Peyer's patch (tissue), 4 donors: ENCODE results near the gene MED20. TPM values are rescaled to one million over a fixed set of nuclear protein-coding genes. Genes with fewer than 3 reads are reported as not detected.
A peak's percentile ranks its signal among the peaks of the same experiment; 100 is the strongest.

Experiments used
- DNase-seq, 3 donors: peaks; one replicate each; pipeline ENCODE4 v3.0.0-alpha.2; 2017 to 2019
- H3K27ac ChIP-seq, 4 donors: fragments of 200-600 bp; sonication (generic); one replicate each; pipeline ENCODE4 v1.5.1; 2016 to 2019
- H3K27me3 ChIP-seq, 2 donors: fragments of 200-600 bp; sonication (generic); one replicate each; pipeline ENCODE4 v1.5.1; 2019
- H3K36me3 ChIP-seq, 3 donors: fragments of 200-600 bp; sonication (generic); one replicate each; pipeline ENCODE4 v1.5.1; 2016 to 2019
- H3K4me1 ChIP-seq, 4 donors: fragments of 200-600 bp; sonication (generic); one replicate each; pipeline ENCODE4 v1.5.1; 2016 to 2019
- H3K4me3 ChIP-seq, 4 donors: fragments of 200-600 bp; sonication (generic); 1 replicate in 3 of 4; 2 replicates in 1 of 4; pipeline ENCODE4 v1.5.1; 2016 to 2019; ENCODE audit warnings: mild to moderate bottlenecking in 1 of 4
- H3K9me3 ChIP-seq, 4 donors: fragments of 200-600 bp; sonication (generic); one replicate each; pipeline ENCODE4 v1.5.1; 2016 to 2019; ENCODE audit warnings: mild to moderate bottlenecking in 1 of 4
- CTCF ChIP-seq, 6 experiments: fragments of 450-650 bp in 4 of 6; fragments of 200-600 bp in 2 of 6; sonication (generic) in 1 of 6; IDR thresholded peaks; one replicate each; pipeline ENCODE4 v1.5.1; 2017 to 2019; ENCODE audit warnings: antibody characterized with exemption in 6 of 6, mild to moderate bottlenecking in 3 of 6, moderate library complexity in 1 of 6
- POLR2A ChIP-seq, 2 donors: fragments of 450-650 bp; IDR thresholded peaks; one replicate each; pipeline ENCODE4 v1.5.1; 2017; ENCODE audit warnings: antibody characterized with exemption in 2 of 2, mild to moderate bottlenecking in 2 of 2, moderate library complexity in 2 of 2
- total RNA-seq, 4 donors: library from RNA; depleted of rRNA; stranded (reverse); fragments of >200 nt; gene quantifications; one replicate each; pipeline ENCODE4 v1.1.0, GENCODE V29; 2016

MED20 gene
- total RNA-seq, 4 donors from 2014 or later = 6.6 to 24.3 (median 18.0) TPM

GRCh38 chr6:41895300-41896233 lies 25.4 kb downstream of the MED20 start, which contains the start of gene USP49:
USP49 (minus strand) TSS chr6:41895375; CDS start chr6:41806983, 88,392 bp downstream.
- Histone ChIP-seq H3K27ac (peak within 1 kb of the TSS; percentile 64 to 78 (median 71)), H3K4me1 (peaks cover 0 to 9% (median 4%) of the 10 kb centered on the region in 4 donors), H3K4me3 (peak within 1 kb of the TSS; percentile 67 to 78 (median 68)), H3K36me3 (peaks cover 0 to 10% (median 0%) of the 10 kb centered on the region in 3 donors), H3K9me3 (no peaks in the 10 kb centered on the region), H3K27me3 (no peaks in the 10 kb centered on the region)
- DNase-seq = peak; percentile 94 to 96 (median 95)
- no peak for TF ChIP-seq POLR2A (IDR thresholded peaks at IDR 0.05)
- TF ChIP-seq CTCF (IDR thresholded peaks at IDR 0.05) = peak in 1 of 6 experiments; percentile 14

- Histone ChIP-seq H3K27me3 (no peaks in the 10 kb centered on the region), H3K4me3 (peak overlapping the region; percentile 67 to 78 (median 68)), H3K9me3 (no peaks in the 10 kb centered on the region), H3K36me3 (peaks cover 0 to under 1% (median 0%) of the 10 kb centered on the region in 3 donors), H3K27ac (peak overlapping the region; percentile 64 to 78 (median 71)), H3K4me1 (peaks cover 0 to 9% (median 4%) of the 10 kb centered on the region in 4 donors)
- TF ChIP-seq POLR2A (IDR thresholded peaks at IDR 0.05) (no peak), CTCF (IDR thresholded peaks at IDR 0.05) (no peak)
- no peak for DNase-seq
These were observed 26.3 kb downstream of the MED20 start for GRCh38 chr6:41894366-41895299.

GRCh38 chr6:41892921-41893564 lies 27.9 kb downstream of the MED20 start:
- H3K27me3 ChIP-seq = no peaks in the 10 kb centered on the region
- no peaks in the 10 kb centered on the region for H3K9me3 ChIP-seq
- no peak overlapping the region for H3K27ac ChIP-seq
- H3K36me3 ChIP-seq = no peaks in the 10 kb centered on the region
- H3K4me3 ChIP-seq = no peak overlapping the region
- H3K4me1 ChIP-seq = peaks cover 0 to 9% (median 4%) of the 10 kb centered on the region in 4 donors
- TF ChIP-seq POLR2A (IDR thresholded peaks at IDR 0.05) = no peak
- no peak for TF ChIP-seq CTCF (IDR thresholded peaks at IDR 0.05)
- no peak for DNase-seq

GRCh38 chr6:41887331-41887751 lies 33.6 kb downstream of the MED20 start:
- no peaks in the 10 kb centered on the region for H3K27me3 ChIP-seq
- H3K4me3 ChIP-seq = no peak overlapping the region
- DNase-seq = no peak
- TF ChIP-seq CTCF (IDR thresholded peaks at IDR 0.05) = no peak
- no peak for TF ChIP-seq POLR2A (IDR thresholded peaks at IDR 0.05)
- no peaks in the 10 kb centered on the region for H3K4me1 ChIP-seq
- no peak overlapping the region for H3K27ac ChIP-seq
- no peaks in the 10 kb centered on the region for H3K9me3 ChIP-seq
- no peaks in the 10 kb centered on the region for H3K36me3 ChIP-seq

- Histone ChIP-seq H3K4me3 (no peak overlapping the region), H3K27ac (no peak overlapping the region), H3K27me3 (no peaks in the 10 kb centered on the region), H3K9me3 (no peaks in the 10 kb centered on the region), H3K36me3 (no peaks in the 10 kb centered on the region), H3K4me1 (no peaks in the 10 kb centered on the region)
- TF ChIP-seq CTCF (IDR thresholded peaks at IDR 0.05) (no peak), POLR2A (IDR thresholded peaks at IDR 0.05) (no peak)
- DNase-seq = no peak
These were observed 35.0 kb downstream of the MED20 start for GRCh38 chr6:41885930-41886329.
